ENCODE results near the gene ITGAV.
"Not testable (repeated sequence)": the region's sequence is repeated elsewhere in the genome, so short reads cannot be mapped to it uniquely, and the experiment has no call there.

The ITGAV gene

GRCh38 chr2:186560254-186560653, 29.6 kb upstream of the ITGAV start:
- no peak for DNase-seq (ENCODE audit: low spot score)
- no peak for TF ChIP-seq CTCF (IDR thresholded peaks at IDR 0.05; ENCODE audit: extremely low read depth, insufficient read depth, missing control alignments)
- in situ Hi-C loops (cut with MboI; ENCODE audit: low pct_unique_long_range_greater_than_20kb, low sequenced_read_pairs, unreplicated experiment) = no loop called here

GRCh38 chr2:186561467-186562208, 28.2 kb upstream of the ITGAV start:
- DNase-seq (ENCODE audit: low spot score) = no peak
- in situ Hi-C loops (cut with MboI; ENCODE audit: low pct_unique_long_range_greater_than_20kb, low sequenced_read_pairs, unreplicated experiment) = no loop called here
- TF ChIP-seq CTCF (IDR thresholded peaks at IDR 0.05; ENCODE audit: extremely low read depth, insufficient read depth, missing control alignments) = no peak

- no peak for TF ChIP-seq CTCF (IDR thresholded peaks at IDR 0.05; ENCODE audit: extremely low read depth, insufficient read depth, missing control alignments)
- DNase-seq (ENCODE audit: low spot score) = no peak
- in situ Hi-C loops (cut with MboI; ENCODE audit: low pct_unique_long_range_greater_than_20kb, low sequenced_read_pairs, unreplicated experiment) = no loop called here
Measured at GRCh38 chr2:186562209-186562578, 27.7 kb upstream of the ITGAV start.

- in situ Hi-C loops (cut with MboI; ENCODE audit: low pct_unique_long_range_greater_than_20kb, low sequenced_read_pairs, unreplicated experiment); DNase-seq (ENCODE audit: low spot score): not testable (repeated sequence)
Measured at GRCh38 chr2:186568600-186568999, 21.3 kb upstream of the ITGAV start.

- in situ Hi-C loops (cut with MboI; ENCODE audit: low pct_unique_long_range_greater_than_20kb, low sequenced_read_pairs, unreplicated experiment); DNase-seq (ENCODE audit: low spot score): not testable (repeated sequence)
Measured at GRCh38 chr2:186569127-186569526, 20.7 kb upstream of the ITGAV start.

GRCh38 chr2:186569897-186570296, 20.0 kb upstream of the ITGAV start:
- DNase-seq (ENCODE audit: low spot score) = no peak
- no peak for TF ChIP-seq CTCF (IDR thresholded peaks at IDR 0.05; ENCODE audit: extremely low read depth, insufficient read depth, missing control alignments)
- in situ Hi-C loops (cut with MboI; ENCODE audit: low pct_unique_long_range_greater_than_20kb, low sequenced_read_pairs, unreplicated experiment) = no loop called here

- in situ Hi-C loops (cut with MboI; ENCODE audit: low pct_unique_long_range_greater_than_20kb, low sequenced_read_pairs, unreplicated experiment) = no loop called here
- DNase-seq (ENCODE audit: low spot score) = no peak
- TF ChIP-seq CTCF (IDR thresholded peaks at IDR 0.05; ENCODE audit: extremely low read depth, insufficient read depth, missing control alignments) = no peak
Measured at GRCh38 chr2:186570604-186571003, 19.3 kb upstream of the ITGAV start.

- in situ Hi-C loops (cut with MboI; ENCODE audit: low pct_unique_long_range_greater_than_20kb, low sequenced_read_pairs, unreplicated experiment) = no loop called here
- DNase-seq (ENCODE audit: low spot score) = no peak
Measured at GRCh38 chr2:186572705-186573104, 17.2 kb upstream of the ITGAV start.

More at GRCh38 chr2:186572705-186573104, 17.2 kb upstream of the ITGAV start:
- no peak for TF ChIP-seq CTCF (IDR thresholded peaks at IDR 0.05; ENCODE audit: extremely low read depth, insufficient read depth, missing control alignments)

All from GM13977 (cell line).